NCI-H2107 (cell line): ENCODE measurements around the gene BRAT1.
A peak's percentile ranks its signal among the peaks of the same experiment; 100 is the strongest.

Source experiments
- DNase-seq: peaks from one replicate; lab custom pipeline; 2025; lab: John Stamatoyannopoulos, UW

Gene BRAT1

GRCh38 chr7:2510130-2510776, 45.1 kb downstream of the BRAT1 start:
- DNase-seq, result no peak

GRCh38 chr7:2509298-2509906, 45.9 kb downstream of the BRAT1 start:
- DNase-seq, result no peak

- peak; percentile 55 for DNase-seq
Observed at GRCh38 chr7:2508327-2509215, 46.8 kb downstream of the BRAT1 start.

GRCh38 chr7:2507917-2508306, 47.4 kb downstream of the BRAT1 start:
- DNase-seq, result no peak

GRCh38 chr7:2507208-2507916, 48.0 kb downstream of the BRAT1 start:
- DNase-seq, result no peak

- DNase-seq, result no peak
Observed at GRCh38 chr7:2505401-2505800, 49.9 kb downstream of the BRAT1 start.

GRCh38 chr7:2504889-2505375, 50.4 kb downstream of the BRAT1 start:
- DNase-seq, result no peak

- no peak for DNase-seq
Observed at GRCh38 chr7:2504128-2504888, 51.0 kb downstream of the BRAT1 start.

- no peak for DNase-seq
Observed at GRCh38 chr7:2503056-2503941, 52.0 kb downstream of the BRAT1 start.

GRCh38 chr7:2502647-2502966, 52.7 kb downstream of the BRAT1 start:
- DNase-seq, result no peak

- DNase-seq, result no peak
Observed at GRCh38 chr7:2501947-2502646, 53.2 kb downstream of the BRAT1 start.

- DNase-seq, result no peak
Observed at GRCh38 chr7:2500701-2501100, 54.6 kb downstream of the BRAT1 start.

- no peak for DNase-seq
Observed at GRCh38 chr7:2499719-2500430, 55.4 kb downstream of the BRAT1 start.

- no peak for DNase-seq
Observed at GRCh38 chr7:2499181-2499580, 56.1 kb downstream of the BRAT1 start.

- DNase-seq, result no peak
Observed at GRCh38 chr7:2498708-2499107, 56.6 kb downstream of the BRAT1 start.

- no peak for DNase-seq
Observed at GRCh38 chr7:2497500-2498336, 57.6 kb downstream of the BRAT1 start.

GRCh38 chr7:2497065-2497464, 58.3 kb downstream of the BRAT1 start:
- DNase-seq, result no peak

- DNase-seq, result no peak
Observed at GRCh38 chr7:2496375-2496774, 58.9 kb downstream of the BRAT1 start.
